HG02943 (cell line): ENCODE results near the gene LGALS9B.
"Not testable (repeated sequence)": the region's sequence is repeated elsewhere in the genome, so short reads cannot be mapped to it uniquely, and the experiment has no call there.

Source experiments
- ATAC-seq: cut with Tn5 transposase; IDR thresholded peaks from one replicate; pipeline ENCODE4 v1.9.1; 2021; ENCODE audit warnings: mild to moderate bottlenecking, low read depth, moderate library complexity; ENCODE audit not compliant: unreplicated experiment

LGALS9B gene

DNA sequence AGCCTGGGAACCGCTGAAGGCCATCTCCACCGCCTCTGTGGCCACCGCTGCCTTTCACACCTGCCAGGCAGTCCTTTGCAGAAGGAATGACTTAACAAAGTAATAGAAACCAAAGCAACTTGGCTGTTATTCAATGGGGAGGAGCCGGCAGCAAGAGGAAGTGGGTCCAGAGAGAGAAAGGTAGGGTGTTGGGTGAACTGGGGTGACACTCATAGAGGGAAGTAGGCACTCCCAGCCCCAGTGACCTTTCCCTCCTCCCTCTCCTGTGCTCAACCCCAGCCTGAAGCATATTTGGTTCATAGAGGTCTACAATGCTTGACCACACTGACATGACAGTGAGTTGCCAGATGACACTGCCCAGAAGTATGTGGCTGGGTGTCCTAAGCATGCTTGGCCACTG lies at the start of gene LGALS9B:
Gene LGALS9B, minus strand, starts transcription at position 93 of the 400 bp plus-strand sequence. Its CDS starts 69 bp downstream, at position 24.
- ATAC-seq = peak; percentile 69

DNA sequence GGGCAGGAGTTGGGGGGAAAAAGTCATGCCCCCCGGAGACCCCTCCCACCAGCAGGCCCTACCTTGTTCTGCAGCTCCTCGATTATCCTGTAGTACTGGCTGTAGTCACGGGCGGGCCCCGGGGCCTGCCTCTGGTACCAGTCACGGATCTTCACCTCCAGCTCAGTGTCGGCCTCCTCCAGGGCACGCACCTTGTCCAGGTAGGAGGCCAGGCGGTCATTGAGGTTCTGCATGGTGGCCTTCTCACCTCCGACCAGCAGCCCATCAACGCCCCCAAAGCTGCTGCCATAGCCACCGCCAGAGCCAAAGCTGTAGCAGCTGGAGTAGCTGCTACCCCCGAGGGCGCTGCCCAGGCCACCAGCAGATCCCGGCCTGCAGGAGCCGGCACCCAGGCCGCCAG lies 49.6 kb upstream of the LGALS9B start:
- ATAC-seq = not testable (repeated sequence)

DNA sequence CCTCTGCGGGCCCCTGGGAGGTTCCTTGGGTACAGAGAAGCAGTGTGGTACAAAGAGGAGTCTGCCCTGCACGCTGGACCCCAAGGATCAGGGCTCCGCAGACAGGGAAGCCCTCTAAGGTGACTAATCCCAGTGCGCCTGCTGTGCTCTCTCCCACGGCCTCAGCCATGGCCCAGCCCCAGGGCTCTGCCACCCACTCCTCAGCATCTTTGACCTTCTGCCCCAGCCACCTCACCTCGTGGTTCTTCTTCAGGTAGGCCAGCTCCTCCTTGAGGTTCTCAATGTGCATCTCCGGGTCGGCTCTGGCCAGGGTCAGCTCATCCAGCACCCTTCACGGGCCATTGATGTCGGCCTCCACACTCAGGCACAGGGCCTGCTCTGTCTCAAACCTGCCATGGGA lies 47.8 kb upstream of the LGALS9B start:
- not testable (repeated sequence) for ATAC-seq

DNA sequence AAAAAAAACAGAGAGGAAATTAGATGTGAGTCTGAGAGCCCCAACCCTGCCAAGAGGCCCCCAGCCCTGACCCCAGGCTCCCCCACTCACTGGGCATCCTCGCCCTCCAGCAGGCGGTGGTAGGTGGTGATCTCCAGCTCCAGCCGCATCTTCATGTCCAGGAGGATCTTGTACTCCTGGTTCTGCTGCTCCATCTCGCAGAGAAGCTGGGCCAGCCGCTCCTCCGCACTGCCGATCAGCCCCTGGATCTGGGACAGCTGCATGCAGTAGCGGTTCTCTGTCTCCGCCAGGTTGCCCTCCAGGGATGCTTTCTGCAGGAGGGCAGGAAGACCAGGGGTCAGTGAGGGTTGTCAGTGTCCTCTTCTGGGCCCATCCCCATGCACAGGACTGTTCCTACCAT lies 46.2 kb upstream of the LGALS9B start:
- ATAC-seq = not testable (repeated sequence)

DNA sequence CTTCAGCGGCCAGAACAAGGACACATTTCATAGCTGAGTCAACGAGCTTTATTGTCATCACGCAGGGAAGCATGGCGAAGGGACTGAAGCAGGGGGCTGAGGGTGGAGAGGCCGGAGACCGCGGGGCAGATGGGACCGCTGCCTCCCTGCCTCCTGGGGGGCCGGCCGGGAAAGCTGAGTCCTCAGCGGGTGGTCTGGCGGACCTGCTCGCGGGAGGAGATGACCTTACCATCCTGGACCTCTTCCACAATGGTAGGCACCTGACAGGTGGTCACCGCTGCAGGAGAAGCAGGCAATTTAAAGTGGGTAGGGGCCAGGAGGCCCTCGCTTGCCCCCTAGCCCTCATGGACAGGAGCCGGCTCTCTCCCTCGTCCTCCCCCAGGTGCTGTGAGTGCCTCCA lies 45.0 kb upstream of the LGALS9B start:
- ATAC-seq = not testable (repeated sequence)

DNA sequence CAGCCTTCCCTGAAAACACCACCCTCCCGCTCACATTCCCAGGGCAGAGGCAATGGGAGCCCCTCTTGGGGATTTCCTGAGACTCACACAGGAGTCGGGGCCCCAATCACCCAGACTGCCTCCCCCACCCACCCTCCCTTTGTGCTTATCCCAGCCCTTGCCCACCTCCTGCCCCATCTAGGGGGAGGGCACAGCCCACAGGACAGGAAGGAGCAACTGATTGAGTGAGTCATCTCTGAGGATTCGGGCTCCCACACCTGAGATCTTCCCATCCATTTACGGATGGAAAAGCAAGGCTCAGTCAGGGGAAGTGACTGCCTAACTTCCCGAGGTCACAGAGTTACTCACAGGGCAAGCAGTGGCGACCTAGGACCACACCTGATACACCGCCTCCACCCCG lies 44.4 kb upstream of the LGALS9B start:
- ATAC-seq = not testable (repeated sequence)

DNA sequence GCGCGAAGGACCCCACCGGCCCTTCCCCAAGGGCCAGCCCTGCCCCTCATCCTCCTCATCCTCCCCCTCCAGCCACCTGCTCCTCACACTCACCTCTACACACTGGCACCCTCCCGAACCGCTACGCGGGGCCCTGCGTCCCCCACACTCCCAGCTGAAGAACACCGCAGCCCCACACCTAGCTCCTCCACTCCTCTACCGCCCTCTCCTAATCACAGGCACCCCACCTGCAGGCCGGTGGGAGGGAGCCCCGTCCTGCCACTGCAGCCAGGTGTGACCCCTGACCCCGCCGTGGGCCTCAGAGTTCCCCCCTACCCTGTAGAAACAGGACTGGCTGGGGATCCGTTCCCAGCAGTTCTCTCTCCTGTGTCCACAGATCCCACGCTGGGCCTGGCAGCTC lies 38.0 kb upstream of the LGALS9B start:
- ATAC-seq = not testable (repeated sequence)

DNA sequence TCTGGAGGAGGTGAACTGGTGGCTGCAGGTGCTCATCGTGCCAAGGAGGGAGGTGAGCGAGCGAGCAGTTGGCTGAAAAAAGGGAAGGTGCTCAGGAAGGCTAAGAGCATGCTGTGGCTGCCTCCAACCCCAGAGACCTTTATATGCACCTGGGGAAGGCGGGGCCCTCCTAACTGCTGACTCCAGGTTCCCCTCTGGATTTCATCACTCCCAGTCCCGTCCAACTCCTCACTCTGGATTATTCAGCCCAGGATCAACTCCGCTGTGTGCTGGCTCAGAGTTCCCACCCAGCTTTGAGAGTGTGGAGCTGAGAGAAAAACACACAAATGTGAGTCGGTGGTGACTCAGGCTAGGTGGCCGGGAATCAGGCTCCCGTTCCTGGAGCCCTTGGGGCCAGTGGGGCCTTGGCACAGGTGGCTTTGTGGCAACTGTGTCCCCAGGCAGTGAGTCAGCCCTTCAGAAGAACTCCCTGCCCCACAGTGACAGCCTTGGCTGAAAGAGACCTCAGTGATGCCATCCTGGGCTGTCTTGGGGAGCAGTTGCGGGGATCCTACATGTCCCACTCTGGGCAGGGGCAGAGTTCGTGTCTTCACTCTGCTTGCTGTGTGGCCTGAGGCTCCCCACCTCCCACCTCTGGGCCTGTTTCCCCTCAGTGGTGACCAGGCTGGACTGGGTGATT lies 37.2 kb upstream of the LGALS9B start:
- ATAC-seq = not testable (repeated sequence)

DNA sequence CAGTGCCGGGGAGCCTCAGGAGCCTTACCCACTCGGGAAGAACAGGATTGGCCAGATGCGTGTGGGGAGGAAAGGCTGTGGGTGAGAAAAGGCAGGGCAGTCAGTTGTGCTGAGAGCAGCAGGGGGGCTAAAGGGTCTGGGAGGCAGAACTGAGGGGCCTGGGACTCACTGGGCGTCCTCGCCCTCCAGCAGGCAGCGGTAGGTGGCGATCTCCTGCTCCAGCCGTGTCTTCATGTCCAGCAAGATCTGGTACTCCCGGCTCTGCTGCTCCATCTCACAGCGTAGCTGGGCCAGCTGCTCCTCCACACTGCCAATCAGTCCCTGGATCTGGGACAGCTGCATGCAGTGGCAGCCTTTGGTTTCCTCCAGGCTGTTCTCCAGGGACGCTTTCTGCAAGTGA lies 34.6 kb upstream of the LGALS9B start:
- ATAC-seq = not testable (repeated sequence)

DNA sequence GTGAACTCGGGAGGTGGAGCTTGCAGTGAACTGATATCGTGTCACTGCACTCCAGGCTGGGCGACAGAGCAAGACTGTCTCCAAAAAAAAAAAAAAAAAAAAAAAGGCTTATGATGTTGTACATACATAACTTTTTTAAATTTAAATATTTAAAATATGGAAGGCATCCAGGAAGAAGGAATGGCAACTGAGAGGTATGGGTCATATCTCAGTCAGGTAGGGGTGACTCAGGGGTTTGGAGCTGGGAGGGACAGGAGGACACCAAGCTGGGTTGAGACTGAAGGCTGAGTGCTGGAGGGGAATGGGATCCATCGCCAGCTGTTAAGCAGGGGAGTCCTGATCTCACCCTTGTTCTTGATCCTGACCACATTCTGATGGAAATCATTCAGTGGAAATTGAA lies 33.0 kb upstream of the LGALS9B start:
- not testable (repeated sequence) for ATAC-seq

DNA sequence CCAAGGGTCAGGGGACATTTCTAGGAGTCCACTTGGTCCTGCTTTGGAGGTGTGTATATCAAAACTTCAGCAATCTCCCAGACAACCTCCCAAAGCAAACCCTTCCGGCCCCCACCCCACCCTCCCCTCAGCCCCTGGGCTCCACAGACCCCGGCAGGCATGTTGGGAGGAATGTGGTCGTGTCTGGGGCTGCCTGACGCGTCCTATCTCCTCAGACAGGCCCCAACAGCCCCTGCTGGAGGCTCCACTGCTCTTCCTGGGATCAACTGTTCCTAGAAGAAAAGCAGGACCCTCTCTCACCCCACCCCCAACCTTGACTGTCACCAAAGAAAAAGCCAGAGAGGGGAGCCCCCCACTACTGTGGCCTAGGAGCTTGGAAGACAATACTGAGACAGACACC lies 28.1 kb upstream of the LGALS9B start:
- ATAC-seq = not testable (repeated sequence)

DNA sequence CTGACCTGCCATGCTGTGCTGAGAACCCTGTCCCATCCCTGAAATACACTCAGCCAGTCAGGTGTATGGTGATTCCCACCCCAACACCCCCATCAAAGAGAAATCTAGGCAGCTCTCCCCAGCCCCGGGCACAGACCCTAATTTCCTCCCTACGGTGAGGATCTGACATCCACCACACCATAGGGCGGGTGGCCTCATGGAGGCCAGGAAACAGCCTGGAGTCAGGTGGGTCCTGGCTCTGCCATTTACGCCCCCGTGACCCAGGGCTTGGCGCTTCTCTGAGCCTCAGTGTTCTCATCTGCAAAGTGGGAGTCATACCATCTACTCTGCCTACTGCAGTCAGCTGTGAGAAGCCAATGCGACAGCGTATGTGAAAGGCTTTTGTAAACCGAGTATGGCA lies 27.4 kb upstream of the LGALS9B start:
- ATAC-seq = not testable (repeated sequence)

DNA sequence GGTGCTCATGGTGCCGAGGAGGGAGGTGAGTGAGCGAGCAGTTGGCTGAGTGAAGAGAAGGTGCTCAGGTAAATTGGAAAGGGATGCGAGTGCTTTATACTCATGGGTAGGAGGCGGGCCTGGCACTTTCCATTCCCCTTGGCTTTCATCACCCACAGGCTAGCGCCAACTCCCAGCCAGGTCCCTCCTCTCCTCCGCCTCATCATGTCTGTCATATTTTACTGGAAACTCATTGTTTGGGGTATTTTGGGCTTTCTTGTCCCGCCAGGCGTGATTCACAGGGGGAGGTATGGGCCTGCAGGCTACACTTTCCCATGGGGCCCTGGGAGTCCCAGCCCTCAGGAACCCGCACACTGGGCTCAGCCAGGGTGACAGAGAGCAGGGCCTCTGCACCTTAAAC lies 26.8 kb upstream of the LGALS9B start:
- not testable (repeated sequence) for ATAC-seq

DNA sequence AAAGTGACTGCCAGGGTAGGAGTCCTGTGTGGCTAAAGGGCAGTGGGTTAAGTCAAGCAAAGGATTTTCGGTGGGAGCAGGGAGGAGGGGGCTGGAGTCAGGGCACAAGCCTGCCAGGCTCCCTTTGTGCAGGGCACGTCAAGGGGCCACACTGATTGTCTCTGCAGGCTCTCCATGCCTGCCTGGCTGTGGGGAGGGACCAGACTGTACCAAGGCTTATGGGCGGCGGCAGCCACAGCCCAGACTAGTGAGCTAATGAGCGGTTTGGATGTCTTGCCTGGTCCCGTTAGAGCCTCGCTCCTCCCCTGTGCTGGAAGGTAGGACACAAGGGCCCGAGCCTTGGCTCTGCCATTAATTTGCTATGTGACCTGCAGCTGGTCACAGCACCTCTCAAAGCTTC lies 25.6 kb upstream of the LGALS9B start:
- not testable (repeated sequence) for ATAC-seq

DNA sequence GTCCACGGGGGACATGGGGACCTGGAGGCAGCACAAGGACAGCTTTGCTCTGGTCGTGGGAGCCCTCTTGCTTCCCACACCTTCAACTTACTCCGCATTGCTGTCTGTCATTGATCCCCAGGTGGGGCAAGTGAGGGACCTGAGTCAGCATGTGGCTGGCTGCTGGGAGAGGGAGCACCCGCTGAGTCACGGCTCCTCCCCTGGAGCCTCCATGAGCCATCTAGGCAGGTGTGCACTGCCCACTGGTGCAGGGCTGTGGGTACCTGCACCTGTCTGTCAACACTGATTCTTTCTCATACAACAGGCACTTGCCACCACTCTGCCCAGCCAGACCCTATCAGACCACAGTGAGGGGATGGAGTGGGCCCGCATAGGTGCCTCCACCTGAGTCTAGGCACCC lies 24.8 kb upstream of the LGALS9B start:
- not testable (repeated sequence) for ATAC-seq

DNA sequence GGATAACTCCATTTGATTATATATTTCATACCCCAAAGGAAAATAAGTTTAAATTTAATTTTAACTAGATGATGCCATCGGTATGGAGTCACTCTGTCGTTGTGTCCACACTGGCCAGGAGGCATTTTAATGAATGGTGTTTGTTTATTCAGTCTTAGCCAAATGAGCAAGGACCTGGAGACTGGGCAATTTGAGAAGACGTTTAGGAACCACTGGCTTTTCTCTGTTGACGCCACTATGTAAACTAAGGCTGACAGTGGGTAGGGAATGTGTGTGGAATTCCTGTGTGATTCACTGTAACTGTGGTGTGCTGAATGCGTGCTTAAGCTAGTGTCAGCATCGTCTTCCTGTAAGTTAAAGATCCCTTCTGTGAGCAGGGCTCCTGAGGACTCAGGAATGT lies 17.6 kb upstream of the LGALS9B start:
- ATAC-seq = not testable (repeated sequence)

DNA sequence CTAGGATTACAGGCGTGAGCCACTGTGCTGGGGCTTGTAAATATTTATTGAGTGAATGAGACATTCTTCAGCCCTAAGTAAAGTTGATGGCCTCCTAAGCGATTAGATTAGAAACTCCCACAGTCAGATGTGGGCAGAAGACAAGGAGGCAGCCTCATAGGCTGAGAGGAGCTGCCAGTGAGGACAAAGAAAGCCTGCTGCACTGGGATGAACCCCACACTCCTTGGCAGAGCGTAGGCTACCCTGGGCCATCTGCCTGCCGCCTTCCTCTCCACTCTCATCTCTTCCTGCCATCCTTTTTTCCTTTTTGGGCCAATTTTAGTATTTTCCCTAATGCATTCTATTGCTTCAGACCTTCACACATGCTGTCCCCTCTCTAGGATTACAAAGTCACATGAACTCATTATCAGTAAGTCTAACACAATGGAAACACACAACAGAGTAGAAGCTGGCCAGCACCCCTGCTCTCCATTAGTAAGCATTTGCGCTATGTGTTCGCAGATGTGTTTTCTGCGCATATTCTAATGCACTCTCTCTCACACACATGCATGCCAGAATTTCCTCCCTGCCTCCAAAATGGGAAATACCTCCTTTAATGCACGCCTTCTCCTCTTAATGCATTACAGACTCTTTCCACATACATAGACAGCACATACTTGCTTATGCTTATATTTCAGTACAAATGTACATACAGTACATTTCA lies 12.7 kb upstream of the LGALS9B start:
- not testable (repeated sequence) for ATAC-seq

DNA sequence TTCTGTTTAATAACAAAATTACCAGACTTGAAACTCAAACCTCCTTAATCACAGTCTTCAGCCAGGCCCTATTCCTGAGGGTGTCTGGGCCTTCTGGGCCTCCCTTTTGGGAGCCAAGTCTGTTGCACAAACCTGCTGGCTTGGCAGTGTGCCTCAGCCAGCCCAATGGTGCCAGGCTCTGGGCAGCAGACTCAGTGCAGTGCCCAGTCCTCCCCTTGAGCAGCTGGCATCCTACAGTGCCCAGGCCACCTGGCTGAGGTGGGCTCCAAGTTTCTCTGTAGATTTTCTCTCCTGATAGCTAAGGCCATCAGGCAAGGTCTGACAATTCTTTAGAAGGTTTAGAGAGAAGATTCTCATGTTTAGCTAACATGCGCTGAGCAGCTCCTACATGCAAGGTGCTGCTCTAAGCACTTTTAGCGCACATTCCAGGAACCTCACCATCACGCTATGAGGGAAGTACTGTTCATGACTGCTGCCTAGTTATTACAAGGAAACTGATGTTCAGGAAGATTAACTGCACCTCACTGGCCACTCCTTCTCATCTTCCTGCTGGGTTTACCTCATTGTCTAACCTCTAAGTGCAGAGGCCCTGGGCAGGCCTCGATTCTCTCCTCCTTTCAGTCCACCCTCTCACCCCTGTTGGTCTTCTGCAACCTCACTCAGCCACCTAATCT lies 10.2 kb upstream of the LGALS9B start:
- not testable (repeated sequence) for ATAC-seq

DNA sequence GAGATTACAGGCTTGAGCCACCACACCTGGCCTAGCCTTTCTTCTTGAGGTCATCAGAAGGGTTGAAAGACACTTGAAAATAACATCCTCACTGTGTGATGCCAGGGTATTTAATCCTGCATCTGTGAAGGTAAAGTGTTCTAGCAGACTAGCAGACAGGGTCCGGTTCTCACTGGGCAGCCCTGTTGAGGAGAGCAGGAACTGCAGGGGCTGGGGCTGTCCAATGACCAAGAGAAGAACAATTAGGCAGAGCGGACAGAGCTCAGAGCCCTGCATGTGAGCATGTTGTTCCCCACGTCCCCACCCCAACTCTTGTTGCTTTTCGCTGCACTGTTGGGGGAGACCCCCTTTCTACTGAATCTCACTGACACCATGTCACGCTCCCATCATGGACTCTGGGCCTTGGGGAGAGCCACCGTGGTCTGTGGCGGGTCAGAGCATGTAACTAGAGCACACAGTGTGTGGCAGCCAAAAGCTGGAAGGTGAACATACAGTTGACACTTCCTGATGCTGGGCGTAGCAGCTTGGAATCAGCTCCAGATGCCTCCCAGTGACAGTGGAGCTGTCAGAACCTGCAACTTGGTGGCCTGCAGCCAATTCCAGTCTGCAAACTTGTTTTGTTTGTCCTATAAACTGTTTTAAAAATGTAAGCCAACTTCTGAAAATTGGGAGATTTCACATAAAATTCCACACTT lies 7.9 kb upstream of the LGALS9B start:
- ATAC-seq = not testable (repeated sequence)

DNA sequence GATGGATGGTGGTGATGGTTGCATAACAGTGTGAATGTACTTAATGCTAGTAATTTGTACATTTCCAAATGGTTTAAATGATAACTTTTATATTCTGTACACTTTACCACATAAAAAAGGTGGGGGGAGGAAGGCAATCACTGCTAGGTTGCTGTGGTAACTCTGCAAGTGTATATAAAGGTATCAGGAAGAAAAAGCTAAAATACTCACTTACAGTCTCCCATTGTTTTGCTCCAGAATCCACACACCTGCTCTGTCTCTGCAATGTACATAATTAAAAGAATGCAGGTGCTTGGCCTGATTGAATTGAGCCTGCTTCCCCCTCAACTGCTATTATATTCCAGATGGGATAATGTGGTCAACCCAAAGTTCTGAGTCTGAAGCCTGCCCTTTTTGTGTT lies 6.7 kb upstream of the LGALS9B start:
- ATAC-seq = not testable (repeated sequence)

DNA sequence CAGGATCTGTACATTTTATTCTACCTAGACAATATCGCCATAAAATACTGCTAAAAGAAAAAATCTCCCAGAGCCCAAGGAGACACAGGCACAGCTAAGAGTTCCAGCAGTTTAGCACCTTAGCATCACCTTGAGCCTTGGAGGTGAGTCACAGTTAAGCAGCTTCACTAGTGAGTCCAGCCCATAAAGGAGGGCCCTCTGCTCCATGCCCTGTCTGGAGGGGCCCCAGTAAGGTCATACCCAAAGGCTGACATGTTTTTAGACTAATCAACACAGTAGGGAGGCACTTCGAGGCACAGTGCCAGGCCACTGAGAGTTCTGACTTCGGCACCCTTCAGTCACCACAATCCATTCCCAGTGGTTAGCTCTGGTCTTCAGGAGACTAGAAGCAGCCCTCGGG lies 2.6 kb upstream of the LGALS9B start:
- ATAC-seq = not testable (repeated sequence)
